ENCODE results near the gene HEBP1. TPM values are rescaled to one million over a fixed set of nuclear protein-coding genes. Genes with fewer than 3 reads are reported as not detected.

HEBP1 gene
- total RNA-seq, 1 donor from 2014 or later: 72.7 TPM

DNA sequence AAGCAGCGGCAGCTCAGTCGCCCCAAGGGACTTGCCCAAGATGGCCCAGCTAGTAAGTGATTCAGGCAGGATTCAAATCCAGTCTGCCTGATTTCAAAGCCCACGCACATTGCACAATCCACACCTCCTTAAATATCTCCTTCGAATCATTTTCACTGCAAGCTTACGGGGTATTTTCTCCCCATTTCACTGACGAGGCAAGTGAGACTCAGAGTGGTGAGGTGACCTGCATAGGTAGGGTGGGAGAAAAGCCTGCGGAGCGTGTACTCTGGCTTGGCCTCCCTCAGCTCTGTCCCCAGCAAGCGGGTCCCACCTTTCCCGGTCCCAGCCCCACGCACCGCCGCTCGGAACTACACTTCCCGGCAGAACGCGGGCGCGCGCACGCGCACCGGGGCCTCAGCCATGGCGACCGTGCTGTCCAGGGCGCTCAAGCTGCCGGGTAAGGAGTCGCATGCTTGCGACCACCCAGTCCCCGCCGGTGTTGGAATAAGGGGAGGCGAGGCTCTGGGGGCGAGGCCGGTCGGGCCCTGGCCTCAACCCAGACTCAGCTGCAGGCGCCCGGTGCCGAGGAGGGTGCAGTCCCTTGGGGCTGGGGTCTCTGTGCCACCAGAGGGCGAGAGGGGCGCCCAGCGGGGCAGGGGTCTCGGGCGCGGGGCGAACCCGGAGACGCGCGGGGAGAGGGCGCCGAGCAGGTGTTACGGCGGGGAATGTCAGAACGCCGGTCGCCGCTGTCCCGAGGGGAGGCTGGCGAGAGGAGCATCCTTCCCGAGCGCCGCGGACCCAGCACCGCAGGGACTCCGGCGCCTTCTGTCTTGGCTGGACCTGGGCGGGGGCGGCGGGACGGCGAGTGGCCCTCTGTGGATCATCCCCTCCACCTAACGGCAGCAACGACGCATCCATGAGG is 44.2 kb upstream of the HEBP1 start, which contains the start of gene FAM234B:
FAM234B (plus strand) TSS at position 380 of the 904 bp plus-strand sequence; CDS start at position 403, 23 bp downstream.
- peak within 1 kb of the TSS; percentile 38 for H3K27ac ChIP-seq
- H3K36me3 ChIP-seq: no peaks in the 10 kb centered on the region
- TF ChIP-seq, protein P1, sequence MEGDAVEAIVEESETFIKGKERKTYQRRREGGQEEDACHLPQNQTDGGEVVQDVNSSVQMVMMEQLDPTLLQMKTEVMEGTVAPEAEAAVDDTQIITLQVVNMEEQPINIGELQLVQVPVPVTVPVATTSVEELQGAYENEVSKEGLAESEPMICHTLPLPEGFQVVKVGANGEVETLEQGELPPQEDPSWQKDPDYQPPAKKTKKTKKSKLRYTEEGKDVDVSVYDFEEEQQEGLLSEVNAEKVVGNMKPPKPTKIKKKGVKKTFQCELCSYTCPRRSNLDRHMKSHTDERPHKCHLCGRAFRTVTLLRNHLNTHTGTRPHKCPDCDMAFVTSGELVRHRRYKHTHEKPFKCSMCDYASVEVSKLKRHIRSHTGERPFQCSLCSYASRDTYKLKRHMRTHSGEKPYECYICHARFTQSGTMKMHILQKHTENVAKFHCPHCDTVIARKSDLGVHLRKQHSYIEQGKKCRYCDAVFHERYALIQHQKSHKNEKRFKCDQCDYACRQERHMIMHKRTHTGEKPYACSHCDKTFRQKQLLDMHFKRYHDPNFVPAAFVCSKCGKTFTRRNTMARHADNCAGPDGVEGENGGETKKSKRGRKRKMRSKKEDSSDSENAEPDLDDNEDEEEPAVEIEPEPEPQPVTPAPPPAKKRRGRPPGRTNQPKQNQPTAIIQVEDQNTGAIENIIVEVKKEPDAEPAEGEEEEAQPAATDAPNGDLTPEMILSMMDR (IDR thresholded peaks at IDR 0.05): peak; percentile 15

DNA sequence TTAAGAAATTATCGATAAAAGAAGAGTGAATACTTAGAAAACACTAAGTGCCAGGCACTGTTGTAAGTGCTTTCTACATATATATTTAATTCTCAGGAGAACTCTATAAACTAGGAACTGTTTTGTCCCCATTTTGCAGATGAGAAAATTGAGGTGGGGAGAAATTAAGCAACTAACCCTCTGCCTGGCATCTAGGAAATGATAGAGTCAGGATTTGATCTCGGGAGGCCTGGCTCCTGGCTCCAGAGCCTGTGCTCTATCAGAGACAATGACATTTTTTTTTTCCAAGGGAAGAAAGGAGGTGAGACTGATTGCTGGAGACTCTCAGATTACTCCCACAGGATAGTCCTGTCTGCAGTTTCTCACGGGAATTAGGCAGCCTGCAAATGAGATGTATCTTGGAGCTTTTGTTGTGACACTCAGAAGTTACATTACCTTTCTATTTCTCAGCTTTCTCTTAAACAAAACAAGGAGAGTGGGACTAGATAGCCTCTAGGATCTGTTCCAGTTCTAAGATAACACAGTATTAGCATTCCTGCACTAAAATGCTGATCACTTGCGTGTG is 42.7 kb upstream of the HEBP1 start:
- TF ChIP-seq, protein P1 (IDR thresholded peaks at IDR 0.05): no peak
- H3K4me1 ChIP-seq: peaks cover 10% of the 10 kb centered on the region
- H3K27ac ChIP-seq: no peak overlapping the region
- H3K36me3 ChIP-seq: no peaks in the 10 kb centered on the region
- DNase-seq: no peak
- H3K9me3 ChIP-seq: no peaks in the 10 kb centered on the region
- H3K27me3 ChIP-seq (ENCODE audit: low read depth): no peaks in the 10 kb centered on the region
- H3K4me3 ChIP-seq: no peak overlapping the region
- ATAC-seq: no peak
- intact Hi-C loops (cut with DNase I): no loop called here

More for the DNA sequence above, 44.2 kb upstream of the HEBP1 start, which contains the start of gene FAM234B:
- ATAC-seq: peak; percentile 95 to 97
- Histone ChIP-seq H3K27me3 (ENCODE audit: low read depth) (no peaks in the 10 kb centered on the region), H3K4me1 (peaks cover 10% of the 10 kb centered on the region), H3K4me3 (peak within 1 kb of the TSS; percentile 76), H3K9me3 (no peaks in the 10 kb centered on the region)
- peak; percentile 87 for DNase-seq
- intact Hi-C loops (cut with DNase I): no loop called here

DNA sequence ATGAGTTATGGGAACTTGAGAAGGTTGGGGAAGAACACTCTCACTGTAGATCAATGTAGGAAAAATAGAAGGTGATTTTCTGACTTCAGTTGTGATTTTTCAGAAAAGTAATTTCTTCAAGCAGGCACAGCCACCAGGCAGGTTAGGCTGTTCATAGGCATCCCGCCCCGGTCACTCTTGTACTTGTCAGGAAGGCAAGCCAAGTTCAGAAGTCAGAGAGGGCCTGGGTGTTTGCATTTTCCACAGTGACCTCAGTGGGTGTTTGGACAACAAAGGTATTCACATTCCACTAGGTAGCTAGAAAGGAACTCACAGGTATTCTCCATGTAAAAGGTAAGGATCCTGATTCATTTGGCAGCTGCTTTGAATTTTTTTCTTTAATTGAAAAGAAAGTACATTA is 41.2 kb upstream of the HEBP1 start:
- peak; percentile 26 to 71 for ATAC-seq
- no peaks in the 10 kb centered on the region for H3K9me3 ChIP-seq
- intact Hi-C loops (cut with DNase I): no loop called here
- no peaks in the 10 kb centered on the region for H3K27me3 ChIP-seq (ENCODE audit: low read depth)
- H3K36me3 ChIP-seq: no peaks in the 10 kb centered on the region
- H3K4me3 ChIP-seq: no peak overlapping the region
- H3K4me1 ChIP-seq: peaks cover 10% of the 10 kb centered on the region
- H3K27ac ChIP-seq: no peak overlapping the region
- no peak for DNase-seq
- TF ChIP-seq, protein P1 (IDR thresholded peaks at IDR 0.05): no peak

DNA sequence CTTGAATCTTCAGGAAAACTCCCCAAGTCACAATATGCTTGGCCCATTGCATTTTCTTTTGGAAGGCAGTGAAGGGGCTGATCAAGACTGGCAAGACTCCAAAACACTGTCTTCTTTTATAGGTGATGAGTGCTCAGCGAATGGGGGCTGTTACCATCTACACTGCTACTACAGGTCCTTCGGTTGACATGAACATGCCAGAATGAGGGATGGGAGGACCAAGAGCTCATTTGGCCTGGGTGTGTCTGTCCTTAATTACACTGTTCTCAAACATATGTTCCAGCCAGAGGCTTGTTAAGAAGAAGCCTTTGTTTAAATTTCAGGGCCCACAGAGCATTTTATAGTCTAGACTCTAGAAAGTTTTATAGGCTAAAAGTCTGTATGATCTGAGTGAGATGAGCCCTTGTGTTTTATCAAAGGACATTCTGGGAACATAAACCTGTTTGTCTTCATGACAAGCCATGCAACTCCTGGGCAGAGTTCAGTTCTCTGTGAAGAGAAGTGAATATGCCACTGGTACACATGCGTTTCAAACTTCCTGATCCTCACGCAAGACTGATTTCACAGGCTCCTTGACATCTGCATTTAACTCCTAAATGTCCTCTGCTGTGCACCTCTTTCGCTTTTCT is 39.4 kb upstream of the HEBP1 start:
- H3K4me3 ChIP-seq: no peak overlapping the region
- TF ChIP-seq, protein P1 (IDR thresholded peaks at IDR 0.05): no peak
- peaks cover 5% of the 10 kb centered on the region for H3K4me1 ChIP-seq
- ATAC-seq: no peak
- H3K36me3 ChIP-seq: no peaks in the 10 kb centered on the region
- no peak overlapping the region for H3K27ac ChIP-seq
- no peak for DNase-seq
- H3K9me3 ChIP-seq: no peaks in the 10 kb centered on the region
- intact Hi-C loops (cut with DNase I): no loop called here
- no peaks in the 10 kb centered on the region for H3K27me3 ChIP-seq (ENCODE audit: low read depth)

DNA sequence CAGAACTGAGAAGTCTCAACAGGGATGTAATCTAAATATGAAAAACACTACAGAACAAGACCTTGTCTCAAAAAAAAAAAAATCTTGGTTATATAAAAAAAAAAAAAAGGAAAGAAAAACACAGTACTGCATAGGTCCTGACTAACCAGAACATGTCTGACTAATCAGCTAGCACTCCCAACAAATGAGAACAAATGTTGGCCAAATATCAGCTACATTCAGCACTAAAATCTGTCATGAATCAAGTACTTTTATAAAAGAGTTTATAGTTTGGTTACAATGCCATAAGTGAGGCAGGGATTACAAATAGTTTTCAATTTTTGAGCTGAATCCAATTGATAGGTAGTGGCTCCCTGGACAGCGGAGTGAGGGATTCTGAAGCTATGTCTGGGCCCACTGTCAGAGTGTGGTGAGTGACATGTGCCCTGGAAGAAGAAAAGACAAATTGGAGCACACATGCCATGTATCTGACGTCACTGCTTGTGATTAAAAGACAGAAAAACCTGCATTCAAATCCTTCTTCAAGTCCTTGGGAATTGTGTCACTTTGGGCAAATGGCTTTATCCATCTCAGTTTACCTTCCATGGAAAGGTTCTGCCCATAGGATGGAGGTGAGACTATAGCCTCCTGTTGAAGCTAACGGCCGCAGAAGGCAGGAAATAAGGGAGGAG is 38.6 kb upstream of the HEBP1 start:
- no peaks in the 10 kb centered on the region for H3K9me3 ChIP-seq
- H3K4me1 ChIP-seq: peaks cover 1% of the 10 kb centered on the region
- no peak overlapping the region for H3K4me3 ChIP-seq
- H3K27ac ChIP-seq: no peak overlapping the region
- H3K36me3 ChIP-seq: no peaks in the 10 kb centered on the region
- no peak for ATAC-seq
- DNase-seq: no peak
- TF ChIP-seq, protein P1 (IDR thresholded peaks at IDR 0.05): no peak
- no peaks in the 10 kb centered on the region for H3K27me3 ChIP-seq (ENCODE audit: low read depth)
- intact Hi-C loops (cut with DNase I): no loop called here

Measured in lower lobe of right lung (tissue), 2 donors.